GM12873 (cell line): ENCODE data around the gene PLXNC1.

Source experiments
- TF ChIP-seq, protein P1 (sequence below): IDR thresholded peaks from 2 replicates; pipeline ENCODE4 v1.5.1; 2012; ENCODE audit warnings: low read depth, mild to moderate bottlenecking, moderate library complexity, low read length, control low read depth; ENCODE audit not compliant: insufficient read depth; ENCODE audit errors: missing control alignments

PLXNC1 gene

DNA sequence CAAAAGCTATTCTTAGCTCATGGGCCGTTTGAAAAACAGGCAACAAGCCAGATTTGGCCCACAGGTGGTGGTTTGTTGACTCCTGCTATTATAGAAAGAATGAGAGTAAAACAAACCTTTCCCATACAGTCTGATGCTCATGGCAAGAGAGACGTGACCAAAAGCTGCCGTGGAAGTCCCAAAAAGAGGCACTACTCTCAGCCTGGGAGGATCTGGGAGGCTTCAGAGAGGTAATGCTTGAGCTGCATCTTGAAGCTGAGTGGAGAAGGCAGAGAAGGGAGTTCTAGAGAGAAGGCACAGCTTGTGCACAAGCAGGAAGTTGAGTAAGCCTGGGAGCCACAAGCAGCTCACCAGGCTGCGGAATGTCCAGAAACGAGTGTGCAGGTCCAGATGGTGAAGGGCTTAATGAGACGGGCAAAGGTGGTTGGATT lies 9.6 kb downstream of the PLXNC1 start:
- TF ChIP-seq, protein P1, sequence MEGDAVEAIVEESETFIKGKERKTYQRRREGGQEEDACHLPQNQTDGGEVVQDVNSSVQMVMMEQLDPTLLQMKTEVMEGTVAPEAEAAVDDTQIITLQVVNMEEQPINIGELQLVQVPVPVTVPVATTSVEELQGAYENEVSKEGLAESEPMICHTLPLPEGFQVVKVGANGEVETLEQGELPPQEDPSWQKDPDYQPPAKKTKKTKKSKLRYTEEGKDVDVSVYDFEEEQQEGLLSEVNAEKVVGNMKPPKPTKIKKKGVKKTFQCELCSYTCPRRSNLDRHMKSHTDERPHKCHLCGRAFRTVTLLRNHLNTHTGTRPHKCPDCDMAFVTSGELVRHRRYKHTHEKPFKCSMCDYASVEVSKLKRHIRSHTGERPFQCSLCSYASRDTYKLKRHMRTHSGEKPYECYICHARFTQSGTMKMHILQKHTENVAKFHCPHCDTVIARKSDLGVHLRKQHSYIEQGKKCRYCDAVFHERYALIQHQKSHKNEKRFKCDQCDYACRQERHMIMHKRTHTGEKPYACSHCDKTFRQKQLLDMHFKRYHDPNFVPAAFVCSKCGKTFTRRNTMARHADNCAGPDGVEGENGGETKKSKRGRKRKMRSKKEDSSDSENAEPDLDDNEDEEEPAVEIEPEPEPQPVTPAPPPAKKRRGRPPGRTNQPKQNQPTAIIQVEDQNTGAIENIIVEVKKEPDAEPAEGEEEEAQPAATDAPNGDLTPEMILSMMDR = no peak

DNA sequence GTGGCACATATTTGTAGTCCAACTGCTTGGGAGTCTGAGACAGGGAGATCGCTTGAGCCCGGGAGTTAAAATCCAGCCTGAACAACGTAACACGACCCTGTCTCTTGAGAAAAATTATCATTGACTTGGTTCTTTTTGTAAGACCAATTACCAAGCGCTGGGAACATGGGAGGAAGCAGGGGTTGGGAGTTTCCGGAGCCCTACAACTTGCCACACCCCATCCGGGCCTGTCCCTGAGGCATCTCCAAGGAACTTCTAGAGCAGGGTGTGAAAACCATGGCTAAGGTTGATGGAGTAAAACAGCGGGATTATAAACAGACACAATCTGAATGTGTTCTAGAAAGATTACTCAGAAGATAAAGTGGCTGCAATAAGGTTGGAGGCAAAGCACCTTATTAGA lies 10.3 kb downstream of the PLXNC1 start:
- TF ChIP-seq, protein P1 = no peak

DNA sequence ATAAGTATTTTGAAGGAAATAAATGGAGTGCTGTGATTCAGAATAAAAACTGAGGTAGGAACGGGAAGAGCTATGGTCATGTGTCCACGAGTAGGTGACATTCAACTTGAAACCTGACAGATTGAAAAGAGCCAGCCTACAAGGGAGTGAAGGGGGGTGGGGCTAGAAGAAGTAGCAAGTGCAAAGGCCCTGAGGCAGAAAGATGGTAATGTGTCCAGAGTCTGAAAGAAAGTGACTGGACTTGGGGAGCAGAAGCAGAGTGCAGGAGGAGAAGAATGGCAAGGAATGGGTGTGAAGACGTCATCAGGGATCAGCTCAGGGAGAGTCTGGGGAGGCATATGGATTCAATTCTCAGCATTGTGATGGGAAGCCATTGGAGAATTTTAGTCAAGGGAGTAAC lies 13.7 kb downstream of the PLXNC1 start:
- TF ChIP-seq, protein P1 = no peak

DNA sequence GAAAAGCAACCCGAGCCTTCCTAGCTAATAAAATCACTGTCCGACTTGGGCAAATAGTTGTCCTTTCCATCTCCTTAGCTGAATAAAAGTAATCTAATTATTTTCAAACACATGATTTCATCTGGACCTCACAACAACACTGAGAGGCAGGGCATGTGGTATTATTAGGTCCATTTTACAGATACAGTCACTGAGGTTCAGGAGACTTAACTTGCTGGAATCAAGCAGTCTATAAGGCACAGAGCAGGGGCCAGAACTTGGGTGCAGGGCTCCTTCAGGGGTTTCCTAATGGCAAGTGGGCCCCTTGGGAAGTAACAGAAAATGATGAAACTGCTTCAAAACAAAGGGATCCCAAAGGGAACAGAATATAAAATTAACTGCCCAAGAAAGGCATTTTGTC lies 15.5 kb downstream of the PLXNC1 start:
- TF ChIP-seq, protein P1 = no peak

DNA sequence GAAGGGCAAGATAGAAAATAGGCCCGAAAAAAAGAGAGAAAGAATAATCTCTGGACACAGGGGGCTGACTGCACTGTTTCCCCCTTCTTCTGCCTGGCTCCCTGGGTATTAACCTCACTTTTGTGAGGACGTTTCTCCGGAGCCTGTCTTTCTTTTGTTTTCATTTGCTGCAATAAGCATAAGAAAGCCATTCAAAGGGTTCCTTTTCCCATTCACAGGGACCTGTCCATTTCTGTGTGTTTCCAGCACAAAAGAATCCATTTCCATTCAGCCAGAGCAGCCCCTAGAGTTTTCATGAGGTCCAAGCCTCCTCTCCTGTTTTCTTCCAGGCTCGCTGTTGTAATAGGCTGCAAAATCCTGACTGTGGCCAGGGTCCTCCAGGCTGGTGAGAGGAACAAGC lies 16.8 kb downstream of the PLXNC1 start:
- TF ChIP-seq, protein P1 = no peak

DNA sequence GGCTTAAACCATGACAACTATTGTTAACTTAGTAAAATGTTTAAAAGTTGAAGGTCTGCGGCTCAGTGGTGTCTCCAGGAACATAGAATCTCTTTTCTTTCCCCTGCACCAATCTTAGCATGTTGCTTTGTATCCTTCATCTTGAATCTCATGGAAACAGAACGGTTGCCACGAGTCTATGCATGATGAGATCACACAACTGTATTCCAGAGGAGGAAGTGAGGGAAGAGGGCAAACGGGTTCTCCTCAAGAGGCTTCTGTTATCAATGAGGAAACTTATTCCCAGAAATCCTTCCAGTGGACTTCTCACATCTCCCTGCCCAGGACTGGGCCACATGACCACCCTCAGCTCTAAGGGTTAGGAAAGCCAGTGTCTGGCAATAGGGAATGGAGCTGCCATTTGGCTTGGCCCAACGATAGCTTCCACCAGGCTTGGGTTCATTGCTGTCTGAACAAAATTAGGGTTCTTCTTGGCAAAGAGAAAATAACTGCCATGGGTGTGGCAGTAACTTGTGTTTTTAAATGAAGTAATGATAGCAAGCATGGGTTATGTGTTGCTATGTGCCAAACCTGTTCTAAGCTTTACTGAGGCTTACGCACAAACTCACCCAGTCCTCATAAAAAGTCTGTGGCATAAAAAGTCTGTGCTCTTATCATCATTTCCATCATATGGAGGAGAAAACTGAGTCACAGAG lies 17.4 kb downstream of the PLXNC1 start:
- TF ChIP-seq, protein P1 = no peak

DNA sequence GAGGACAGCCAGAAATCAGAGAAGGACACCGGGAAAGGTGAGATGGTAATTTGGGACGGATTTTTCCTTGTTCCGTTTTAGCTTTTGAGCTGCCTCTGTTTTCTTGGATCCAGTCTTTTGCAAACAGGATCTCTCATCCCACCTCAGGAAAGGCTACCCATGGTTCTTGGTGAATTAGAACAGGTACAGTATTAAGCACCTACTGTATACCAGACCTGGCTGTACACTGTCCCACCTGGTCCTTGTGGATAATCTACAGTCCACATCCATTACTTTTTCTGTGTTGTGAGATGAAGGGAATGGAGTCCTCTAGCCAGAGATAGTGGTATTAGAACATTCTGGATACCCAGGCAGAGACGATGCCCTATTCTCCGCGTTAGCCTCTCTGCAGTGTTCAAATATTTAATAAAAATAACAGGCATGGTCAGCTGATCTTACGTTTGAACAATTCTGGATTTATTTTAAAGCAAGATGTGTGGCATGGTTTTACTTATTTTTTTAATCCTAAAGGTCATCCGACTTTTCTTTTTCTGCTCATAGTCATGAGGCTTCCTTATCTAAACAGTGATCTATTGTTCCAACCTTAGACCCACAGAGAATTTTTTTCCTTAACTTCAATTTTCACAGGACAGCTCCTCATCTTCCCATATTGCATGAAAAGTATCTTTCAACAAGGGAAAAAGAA lies 18.8 kb downstream of the PLXNC1 start:
- TF ChIP-seq, protein P1 = no peak
